Keratinocyte (primary cell): Measurements from ENCODE around the gene GABRB1. TPM values are rescaled to one million over a fixed set of nuclear protein-coding genes. Genes with fewer than 3 reads are reported as not detected.

Source experiments
- DNase-seq: peaks from one replicate; pipeline ENCODE4 v3.0.0-alpha.2; 2011; ENCODE audit warnings: low read depth, missing footprints, low spot score
- FAIRE-seq: peaks from 2 replicates; lab custom pipeline; 2011; peaks lifted over from hg19 to GRCh38; lab: Jason Lieb, UNC
- H2AFZ ChIP-seq: 2 replicates; pipeline ENCODE4 v1.6.0; 2012; ENCODE audit warnings: low read length, control low read depth, inconsistent platforms; ENCODE audit not compliant: control insufficient read depth
- H3K27ac ChIP-seq: 2 replicates; pipeline ENCODE4 v1.5.1; 2011; ENCODE audit warnings: low read length; ENCODE audit not compliant: control insufficient read depth, insufficient read depth
- H3K27me3 ChIP-seq: 3 replicates; pipeline ENCODE4 v1.6.0; 2011; ENCODE audit warnings: low read length; ENCODE audit not compliant: control insufficient read depth, insufficient read depth; ENCODE audit errors: extremely low read depth
- H3K36me3 ChIP-seq, 2 experiments: 2 replicates in 1 of 2; 3 replicates in 1 of 2; pipeline ENCODE4 v1.5.1; 2011; ENCODE audit warnings: low read length in 2 of 2, mild to moderate bottlenecking in 1 of 2; ENCODE audit not compliant: control insufficient read depth in 2 of 2, insufficient read depth in 2 of 2; ENCODE audit errors: extremely low read depth in 1 of 2
- H3K4me1 ChIP-seq: 3 replicates; pipeline ENCODE4 v1.5.1; 2011; ENCODE audit warnings: low read length; ENCODE audit not compliant: control insufficient read depth, insufficient read depth; ENCODE audit errors: extremely low read depth
- H3K4me2 ChIP-seq: 3 replicates; pipeline ENCODE4 v1.6.0; 2011; ENCODE audit warnings: low read depth, low read length; ENCODE audit not compliant: control insufficient read depth, insufficient read depth; ENCODE audit errors: extremely low read depth
- H3K4me3 ChIP-seq, 3 experiments: fragments of 200-600 bp in 1 of 3; sonication (generic) in 1 of 3; 2 replicates in 2 of 3; 3 replicates in 1 of 3; pipeline ENCODE4 v1.5.1; 2011 to 2016; ENCODE audit warnings: low read length in 3 of 3, mild to moderate bottlenecking in 3 of 3, control low read depth in 2 of 3, inconsistent platforms in 1 of 3, low read depth in 1 of 3, mixed read lengths in 1 of 3, mixed run types in 1 of 3, moderate library complexity in 1 of 3; ENCODE audit not compliant: control insufficient read depth in 2 of 3, insufficient read depth in 2 of 3; ENCODE audit errors: extremely low read depth in 1 of 3
- H3K79me2 ChIP-seq: 2 replicates; pipeline ENCODE4 v1.6.0; 2012; ENCODE audit warnings: low read length; ENCODE audit not compliant: control insufficient read depth, insufficient read depth
- H3K9ac ChIP-seq: 3 replicates; pipeline ENCODE4 v1.6.0; 2011; ENCODE audit warnings: low read length; ENCODE audit not compliant: control insufficient read depth, insufficient read depth; ENCODE audit errors: extremely low read depth
- H3K9me1 ChIP-seq: 3 replicates; pipeline ENCODE4 v1.6.0; 2011; ENCODE audit warnings: low read length; ENCODE audit not compliant: control insufficient read depth, insufficient read depth; ENCODE audit errors: extremely low read depth
- H3K9me3 ChIP-seq: 2 replicates; pipeline ENCODE4 v1.5.1; 2012; ENCODE audit warnings: low read depth, low read length; ENCODE audit not compliant: control insufficient read depth
- H4K20me1 ChIP-seq: 3 replicates; pipeline ENCODE4 v1.6.0; 2011; ENCODE audit warnings: low read length; ENCODE audit not compliant: control insufficient read depth, insufficient read depth; ENCODE audit errors: extremely low read depth
- EZH2 ChIP-seq: IDR thresholded peaks from one replicate; pipeline ENCODE4 v1.6.1; 2012; ENCODE audit warnings: inconsistent platforms, mild to moderate bottlenecking, low read length, moderate library complexity
- dilution Hi-C: fragments of 300-500 bp; cut with MboI; formaldehyde crosslinking; loops from one replicate; pipeline ENCODE4 v1.7.0; 2020; ENCODE audit warnings: low sequenced_read_pairs; ENCODE audit not compliant: extremely low pct_ligation_motif_present
- polyA plus RNA-seq, 5 experiments: library from polyadenylated mRNA; depleted of rRNA in 3 of 5; stranded (reverse) in 3 of 5; stranded (forward) in 1 of 5; unstranded in 1 of 5; fragments of >200 nt; gene quantifications; 1 replicate in 1 of 5; 2 replicates in 3 of 5; 3 replicates in 1 of 5; pipeline versions ENCODE4 v1.2.1 to v1.2.3, GENCODE V29; 2011 to 2012; ENCODE audit warnings: missing spikeins in 2 of 5, low read depth in 1 of 5, low replicate concordance in 1 of 5
- TF ChIP-seq, protein P1 (sequence below), 3 experiments: IDR thresholded peaks in 1 of 3; conservative IDR thresholded peaks in 1 of 3; optimal IDR thresholded peaks in 1 of 3; 2 replicates in 2 of 3; 3 replicates in 1 of 3; pipeline versions ENCODE3 to v1.5.1; 2011; ENCODE audit warnings: low read length in 3 of 3, mild to moderate bottlenecking in 3 of 3, moderate library complexity in 2 of 3, control low read depth in 1 of 3, inconsistent platforms in 1 of 3; ENCODE audit not compliant: insufficient read depth in 2 of 3; ENCODE audit errors: extremely low read depth in 1 of 3

GABRB1 gene
- polyA plus RNA-seq, 1 donor (not counting 4 experiments of a cell fraction or from before 2014, with no cell fraction given): not detected

DNA sequence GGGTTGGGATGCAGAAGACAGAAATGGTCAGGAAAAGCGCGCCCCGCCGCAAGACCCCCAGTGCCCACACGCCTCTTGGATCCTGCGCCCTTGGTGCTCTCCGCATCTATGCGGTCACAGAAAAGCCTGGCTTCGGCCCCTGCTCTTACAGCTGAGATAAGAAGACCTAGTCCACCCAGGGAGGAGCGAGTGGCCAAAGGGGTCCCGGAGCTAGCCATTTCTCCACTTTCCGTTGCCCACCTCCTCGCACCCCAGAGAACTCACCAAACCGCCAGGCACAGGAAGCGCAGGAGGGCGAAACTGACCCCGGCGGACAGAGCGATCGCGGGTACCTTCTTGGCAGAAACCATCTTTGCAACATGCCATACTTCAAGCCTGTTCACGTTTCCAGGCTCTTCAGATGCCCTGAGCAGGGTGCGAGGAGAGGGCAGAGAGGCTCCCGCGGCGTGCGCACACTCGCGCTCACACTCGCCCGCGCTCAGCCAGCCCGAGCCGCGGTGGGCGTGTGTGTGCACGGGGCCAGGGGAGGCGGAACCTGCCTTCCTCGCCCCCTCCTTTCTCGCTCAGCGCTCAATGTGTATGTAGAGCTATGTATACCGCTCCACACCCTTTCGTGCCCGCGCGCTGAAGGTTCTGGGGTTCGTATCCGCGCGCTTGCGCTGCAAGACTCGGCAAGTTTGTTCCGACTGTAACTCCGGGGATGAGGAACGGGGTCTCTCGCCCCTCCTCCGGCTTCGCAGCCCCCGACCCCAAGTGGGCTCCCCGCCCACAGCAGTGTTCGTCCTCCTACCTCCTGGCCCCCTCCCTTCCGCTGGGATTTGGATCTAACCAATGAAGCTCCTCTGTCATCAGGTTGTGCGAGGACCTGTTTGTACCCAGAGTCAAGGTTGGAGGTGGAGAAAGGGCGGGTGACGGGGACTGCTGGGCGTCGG, 38.0 kb upstream of the GABRB1 start, which contains the start of gene GABRA4:
Gene GABRA4, minus strand, starts transcription at position 507 of the 932 bp plus-strand sequence. Its CDS starts 157 bp downstream, at position 350.
- FAIRE-seq (no peak), DNase-seq (no peak)
- dilution Hi-C loops: no loop called here
- Histone ChIP-seq H3K4me3 (peak within 1 kb of the TSS in 1 of 3 experiments; percentile 15), H3K4me2 (peak within 1 kb of the TSS; percentile 34), H3K9me1 (no peaks in the 10 kb centered on the region), H2AFZ (no peak within 1 kb of the TSS), H3K27me3 (peaks cover 38% of the 10 kb centered on the region), H3K27ac (no peak within 1 kb of the TSS), H3K4me1 (no peaks in the 10 kb centered on the region), H3K79me2 (no peaks in the 10 kb centered on the region), H3K36me3 (no peaks in the 10 kb centered on the region), H3K9ac (no peak within 1 kb of the TSS), H3K9me3 (no peaks in the 10 kb centered on the region), H4K20me1 (no peaks in the 10 kb centered on the region)
- TF ChIP-seq, protein P1, sequence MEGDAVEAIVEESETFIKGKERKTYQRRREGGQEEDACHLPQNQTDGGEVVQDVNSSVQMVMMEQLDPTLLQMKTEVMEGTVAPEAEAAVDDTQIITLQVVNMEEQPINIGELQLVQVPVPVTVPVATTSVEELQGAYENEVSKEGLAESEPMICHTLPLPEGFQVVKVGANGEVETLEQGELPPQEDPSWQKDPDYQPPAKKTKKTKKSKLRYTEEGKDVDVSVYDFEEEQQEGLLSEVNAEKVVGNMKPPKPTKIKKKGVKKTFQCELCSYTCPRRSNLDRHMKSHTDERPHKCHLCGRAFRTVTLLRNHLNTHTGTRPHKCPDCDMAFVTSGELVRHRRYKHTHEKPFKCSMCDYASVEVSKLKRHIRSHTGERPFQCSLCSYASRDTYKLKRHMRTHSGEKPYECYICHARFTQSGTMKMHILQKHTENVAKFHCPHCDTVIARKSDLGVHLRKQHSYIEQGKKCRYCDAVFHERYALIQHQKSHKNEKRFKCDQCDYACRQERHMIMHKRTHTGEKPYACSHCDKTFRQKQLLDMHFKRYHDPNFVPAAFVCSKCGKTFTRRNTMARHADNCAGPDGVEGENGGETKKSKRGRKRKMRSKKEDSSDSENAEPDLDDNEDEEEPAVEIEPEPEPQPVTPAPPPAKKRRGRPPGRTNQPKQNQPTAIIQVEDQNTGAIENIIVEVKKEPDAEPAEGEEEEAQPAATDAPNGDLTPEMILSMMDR (optimal IDR thresholded peaks at IDR 0.05 in 1 of 3, IDR thresholded peaks at IDR 0.05 in 1 of 3, conservative IDR thresholded peaks at IDR 0.05 in 1 of 3; ENCODE audit: extremely low read depth in 1 of 3, insufficient read depth in 2 of 3, low read length in 3 of 3): no peak
- TF ChIP-seq EZH2: peak; percentile 76

DNA sequence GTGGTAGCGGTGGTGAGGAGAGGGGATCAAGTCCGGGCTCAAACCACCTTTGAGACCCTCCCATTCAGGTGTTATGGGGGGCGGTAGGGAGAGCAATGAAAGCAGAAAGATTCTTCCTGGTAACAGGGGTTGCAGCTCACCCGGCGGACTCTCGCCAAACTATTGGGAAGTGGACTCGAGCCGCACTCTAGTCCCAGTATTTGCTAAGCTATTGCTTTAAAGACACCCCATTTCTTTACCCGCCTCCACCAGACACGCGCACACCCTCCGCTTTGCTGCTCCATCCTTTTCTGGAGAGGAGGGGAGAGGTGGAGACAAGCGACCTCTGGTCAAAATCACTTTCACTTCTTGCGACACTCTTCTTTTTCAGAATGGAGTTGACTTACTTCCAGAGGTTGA, 37.4 kb upstream of the GABRB1 start:
- Histone ChIP-seq H3K4me3 (peak overlapping the region in 1 of 3 experiments; percentile 15), H4K20me1 (no peaks in the 10 kb centered on the region), H3K4me1 (no peaks in the 10 kb centered on the region), H3K9ac (no peak overlapping the region), H3K9me1 (no peaks in the 10 kb centered on the region), H3K9me3 (no peaks in the 10 kb centered on the region), H3K27me3 (peaks cover 38% of the 10 kb centered on the region), H3K36me3 (no peaks in the 10 kb centered on the region), H2AFZ (no peak overlapping the region), H3K79me2 (no peaks in the 10 kb centered on the region), H3K4me2 (peak overlapping the region; percentile 34), H3K27ac (no peak overlapping the region)
- DNase-seq: no peak
- dilution Hi-C loops: no loop called here
- TF ChIP-seq, protein P1 (optimal IDR thresholded peaks at IDR 0.05 in 1 of 3, IDR thresholded peaks at IDR 0.05 in 1 of 3, conservative IDR thresholded peaks at IDR 0.05 in 1 of 3; ENCODE audit: extremely low read depth in 1 of 3, insufficient read depth in 2 of 3, low read length in 3 of 3): no peak
- no peak for TF ChIP-seq EZH2
- no peak for FAIRE-seq
